ENCODE data around the gene NBAS.
"Not testable (repeated sequence)": the region's sequence is repeated elsewhere in the genome, so short reads cannot be mapped to it uniquely, and the experiment has no call there.

NBAS gene

GRCh38 chr2:15456352-15456751 lies 104.8 kb downstream of the NBAS start:
- DNase-seq = no peak

- no peak for DNase-seq
These were observed 110.3 kb downstream of the NBAS start for GRCh38 chr2:15450808-15451207.

GRCh38 chr2:15449556-15450236 lies 111.4 kb downstream of the NBAS start:
- no peak for DNase-seq

- no peak for DNase-seq
These were observed 112.8 kb downstream of the NBAS start for GRCh38 chr2:15448250-15448839.

GRCh38 chr2:15447381-15447780 lies 113.8 kb downstream of the NBAS start:
- DNase-seq = no peak

GRCh38 chr2:15446961-15447360 lies 114.2 kb downstream of the NBAS start:
- DNase-seq = no peak

- no peak for DNase-seq
These were observed 115.1 kb downstream of the NBAS start for GRCh38 chr2:15445891-15446562.

- not testable (repeated sequence) for DNase-seq
These were observed 121.2 kb downstream of the NBAS start for GRCh38 chr2:15439768-15440524.

GRCh38 chr2:15439366-15439765 lies 121.8 kb downstream of the NBAS start:
- not testable (repeated sequence) for DNase-seq

GRCh38 chr2:15436195-15436594 lies 124.9 kb downstream of the NBAS start:
- DNase-seq = no peak

- DNase-seq = no peak
These were observed 125.7 kb downstream of the NBAS start for GRCh38 chr2:15435474-15435873.

GRCh38 chr2:15432642-15433256 lies 128.4 kb downstream of the NBAS start:
- DNase-seq = no peak

GRCh38 chr2:15429032-15429431 lies 132.1 kb downstream of the NBAS start:
- DNase-seq = no peak

GRCh38 chr2:15427987-15428386 lies 133.1 kb downstream of the NBAS start:
- no peak for DNase-seq

GRCh38 chr2:15426606-15427005 lies 134.5 kb downstream of the NBAS start:
- DNase-seq = no peak

- DNase-seq = no peak
These were observed 135.4 kb downstream of the NBAS start for GRCh38 chr2:15425712-15426111.

GRCh38 chr2:15421753-15422152 lies 139.4 kb downstream of the NBAS start:
- DNase-seq = no peak

GRCh38 chr2:15415748-15416147 lies 145.4 kb downstream of the NBAS start:
- no peak for DNase-seq

GRCh38 chr2:15412779-15413178 lies 148.4 kb downstream of the NBAS start:
- no peak for DNase-seq

- no peak for DNase-seq
These were observed 148.8 kb downstream of the NBAS start for GRCh38 chr2:15412309-15412708.

- no peak for DNase-seq
These were observed 150.2 kb downstream of the NBAS start for GRCh38 chr2:15410884-15411283.

- DNase-seq = no peak
These were observed 152.4 kb downstream of the NBAS start for GRCh38 chr2:15408759-15409158.

- DNase-seq = no peak
These were observed 153.5 kb downstream of the NBAS start for GRCh38 chr2:15407666-15408065.

Measured in NCI-H345 (cell line).